Hypothalamus (tissue), 51 donors: ENCODE results near the gene IL9.
A peak's percentile ranks its signal among the peaks of the same experiment; 100 is the strongest.

ENCODE experiments used
- DNase-seq, 51 donors: peaks; one replicate each; lab custom pipeline; 2025; lab: John Stamatoyannopoulos, UW

Gene IL9

DNA sequence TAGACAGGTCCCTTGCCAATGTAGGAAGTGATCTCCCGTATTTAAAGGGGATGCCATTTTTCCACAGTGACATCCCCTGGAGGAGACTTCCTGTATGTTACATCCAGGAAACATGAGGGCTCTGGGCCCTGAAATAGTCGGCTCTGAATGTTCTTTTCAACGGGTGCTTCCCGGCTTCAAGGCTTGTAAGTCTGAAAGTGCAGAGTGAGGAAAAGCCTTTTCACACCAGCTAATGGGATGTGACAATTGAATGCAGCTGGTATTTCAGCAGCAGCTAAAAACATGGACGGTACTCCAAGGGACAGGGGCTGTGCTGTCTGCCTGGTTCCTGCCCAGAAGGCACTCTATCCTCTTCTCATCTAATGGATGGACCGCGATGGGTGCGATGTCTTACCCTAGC lies 1.4 kb downstream of the IL9 start:
- DNase-seq = no peak

DNA sequence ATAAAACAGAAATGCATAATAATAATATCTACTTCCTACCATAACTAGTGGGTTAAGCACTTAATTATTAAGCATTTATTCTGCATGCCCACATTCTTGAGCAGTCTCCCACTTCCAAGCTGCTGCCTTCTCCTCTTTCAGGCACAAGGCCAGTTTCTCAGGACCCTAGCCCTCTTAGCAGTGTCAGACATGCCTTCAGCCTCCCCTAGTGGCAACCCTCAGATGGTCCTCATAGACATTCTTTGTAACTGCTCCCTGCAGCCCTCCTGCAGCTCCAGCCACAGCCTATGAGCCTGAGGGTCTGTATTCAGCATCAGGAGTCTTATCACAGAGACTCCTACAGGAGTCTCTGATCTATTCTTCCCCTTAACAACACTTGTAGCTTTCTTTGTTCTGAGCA lies 3.9 kb downstream of the IL9 start:
- peak in 2 of 51 donors; percentile 11 to 13 for DNase-seq

DNA sequence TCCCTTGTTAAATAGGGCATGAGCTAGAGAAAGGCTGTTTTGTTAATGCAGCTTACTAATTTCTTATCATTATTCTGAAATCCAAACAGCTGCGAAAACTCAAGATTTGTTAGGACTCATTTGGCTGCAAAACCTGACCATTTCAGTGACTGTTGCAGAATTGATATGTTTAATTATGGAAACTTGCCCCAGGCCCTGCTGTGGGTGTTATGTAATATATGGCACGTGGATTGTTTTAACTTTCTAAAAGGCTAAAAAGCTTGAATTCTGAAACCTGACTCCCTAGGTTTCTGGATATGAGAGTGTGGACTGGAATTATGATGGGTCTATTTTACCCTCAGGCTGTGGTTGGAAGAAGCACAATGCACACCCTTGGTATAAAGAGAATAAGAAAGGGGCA lies 4.4 kb downstream of the IL9 start:
- no peak for DNase-seq

DNA sequence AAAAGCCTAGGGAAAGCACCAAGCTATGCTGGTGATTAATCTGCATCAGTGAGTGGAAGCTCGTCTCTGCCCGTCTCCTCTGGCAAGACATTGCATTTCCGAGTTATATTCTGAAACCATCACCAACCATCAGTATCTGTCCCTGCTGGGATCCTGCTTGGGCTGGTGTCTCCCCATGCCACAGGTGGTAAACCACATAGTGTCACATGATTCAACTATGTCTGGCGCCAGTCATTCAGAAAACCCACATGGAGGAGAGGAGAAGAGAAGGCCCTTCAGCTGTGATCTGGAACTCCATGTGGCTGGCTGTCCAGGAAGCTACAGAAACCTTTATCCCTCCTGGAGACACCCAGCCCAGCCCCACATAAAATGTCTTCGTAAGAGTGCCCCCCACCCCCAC lies 4.8 kb downstream of the IL9 start:
- no peak for DNase-seq

DNA sequence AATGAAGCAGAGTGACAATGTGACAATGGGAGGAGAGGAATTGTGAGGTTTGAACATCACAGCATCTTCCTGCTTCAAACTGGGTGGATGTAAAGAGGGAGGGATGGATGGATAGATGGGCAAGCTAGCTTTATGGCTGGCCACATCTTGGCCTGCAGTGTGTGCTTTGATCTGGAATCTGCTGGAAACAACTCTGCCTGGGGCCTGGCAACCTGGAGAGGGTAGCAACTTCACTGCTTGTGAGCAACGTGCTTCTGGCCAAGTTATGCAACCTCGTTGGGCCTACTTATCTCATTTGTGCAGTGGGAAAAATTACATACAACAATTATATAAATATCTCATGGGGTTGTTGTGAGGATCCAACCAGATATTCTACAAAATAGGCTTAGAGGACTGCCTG lies 5.3 kb downstream of the IL9 start:
- no peak for DNase-seq

DNA sequence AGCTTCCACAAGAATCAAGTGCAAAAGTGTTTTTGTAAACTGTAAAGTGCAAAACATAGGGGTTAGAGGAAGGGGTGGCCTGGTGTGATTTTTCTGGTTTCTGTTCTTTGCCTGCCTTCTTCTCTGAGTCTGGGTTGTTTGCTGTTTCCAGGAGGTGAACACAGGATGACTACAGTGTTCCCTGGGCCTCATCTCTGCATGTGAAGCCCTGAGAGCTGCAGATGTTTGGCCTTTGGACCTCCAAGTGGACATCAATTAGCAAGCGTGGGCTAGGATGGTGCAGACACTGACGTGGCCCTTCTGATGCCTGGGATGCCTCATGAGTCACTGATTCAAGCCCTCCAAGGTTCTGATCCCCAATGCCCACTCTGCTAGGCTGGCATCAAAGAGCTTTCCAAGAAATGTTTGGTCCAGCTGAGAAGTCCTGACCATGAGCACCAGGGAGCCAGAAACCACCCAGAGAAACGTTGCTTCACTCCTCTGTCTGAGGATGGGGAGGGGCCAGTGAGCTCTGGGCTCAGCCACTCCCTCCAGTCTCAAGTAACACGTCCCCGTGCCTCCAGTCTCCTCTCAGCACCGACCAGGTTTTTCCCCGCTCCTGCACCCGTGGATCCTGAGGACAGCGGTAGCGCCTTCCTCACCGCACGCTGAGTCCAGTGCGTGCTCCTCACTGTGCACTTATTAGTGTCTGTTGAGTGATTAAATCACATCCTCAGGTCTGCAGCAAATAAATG lies 7.6 kb downstream of the IL9 start:
- DNase-seq = no peak

DNA sequence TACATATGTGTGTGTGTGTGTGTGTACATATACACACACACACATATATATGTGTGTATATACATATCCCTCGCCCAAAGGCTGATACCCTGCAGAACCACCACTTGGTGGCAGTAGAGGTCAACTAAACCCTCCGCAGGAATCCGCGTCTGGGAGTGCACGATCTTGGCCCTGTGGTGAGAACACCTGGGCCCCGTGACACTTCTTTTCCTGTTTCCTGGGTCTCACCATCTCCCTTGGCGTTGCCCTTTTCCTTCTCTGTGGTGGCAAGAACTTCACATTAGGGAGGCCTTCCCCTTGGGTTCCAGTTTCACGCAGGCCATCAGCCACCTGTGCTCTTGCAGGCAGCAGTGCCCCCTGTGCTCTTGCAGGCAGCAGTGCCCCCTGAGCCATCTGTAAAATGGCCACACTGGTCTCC lies 8.2 kb downstream of the IL9 start:
- DNase-seq = peak in 27 of 51 donors; percentile 9 to 67 (median 34)

DNA sequence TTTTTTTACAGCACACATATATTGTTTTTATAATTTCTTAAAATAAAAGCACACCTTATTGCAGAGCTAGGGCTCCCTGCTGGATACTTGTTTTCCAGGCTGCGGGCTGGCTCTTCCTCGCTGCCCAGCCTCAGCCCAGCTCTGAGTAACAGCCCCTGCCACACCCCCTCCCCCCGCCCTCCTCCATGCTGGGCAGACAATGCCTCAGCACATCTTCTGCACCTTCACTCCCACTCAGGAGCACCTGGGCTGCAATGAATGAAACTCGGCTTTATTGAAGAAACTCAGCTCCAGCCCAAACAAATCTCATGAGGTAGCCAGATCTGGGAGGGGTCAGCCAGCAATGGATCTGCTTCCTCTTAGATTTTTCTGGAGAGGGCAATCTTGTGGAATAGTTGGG lies 9.5 kb downstream of the IL9 start:
- no peak for DNase-seq

DNA sequence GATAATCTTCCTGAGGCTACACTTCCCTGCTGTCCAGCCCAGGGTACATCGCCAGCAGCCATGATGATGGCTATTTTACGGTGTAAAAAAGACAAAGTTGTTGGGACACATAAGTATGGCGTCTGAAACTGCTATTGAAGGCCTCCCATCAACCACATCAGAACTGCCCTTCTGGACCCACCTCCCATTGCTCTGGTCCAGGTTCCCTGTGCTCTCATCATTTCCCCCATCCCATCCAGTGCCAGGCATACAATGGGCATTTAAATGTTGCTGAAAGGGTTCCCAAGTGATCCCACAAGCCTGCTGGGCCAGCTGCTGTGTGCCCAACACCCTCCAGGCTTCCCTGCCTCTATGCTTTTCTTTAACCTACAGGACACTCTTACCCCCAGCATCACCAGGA lies 10.6 kb downstream of the IL9 start:
- no peak for DNase-seq

DNA sequence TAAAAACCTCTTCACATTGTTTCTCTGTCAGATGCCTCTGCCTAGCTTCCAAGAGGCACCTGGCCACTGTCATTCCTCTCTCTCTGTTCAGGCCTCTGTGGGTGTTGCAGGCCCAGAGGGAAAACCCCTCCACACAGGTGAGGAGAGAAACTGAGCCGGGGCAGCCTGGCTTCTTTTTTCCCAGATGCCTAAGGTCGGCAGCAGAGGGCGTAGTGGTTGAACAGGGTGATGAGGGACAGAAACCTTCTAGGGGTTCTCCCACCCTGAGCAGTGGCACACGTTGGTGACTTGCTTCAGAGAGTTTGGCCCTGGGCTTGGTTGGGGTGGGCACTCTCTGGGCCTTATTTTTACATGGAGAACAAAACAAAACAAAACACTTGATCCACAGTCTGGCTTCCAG lies 12.2 kb downstream of the IL9 start:
- DNase-seq = no peak

DNA sequence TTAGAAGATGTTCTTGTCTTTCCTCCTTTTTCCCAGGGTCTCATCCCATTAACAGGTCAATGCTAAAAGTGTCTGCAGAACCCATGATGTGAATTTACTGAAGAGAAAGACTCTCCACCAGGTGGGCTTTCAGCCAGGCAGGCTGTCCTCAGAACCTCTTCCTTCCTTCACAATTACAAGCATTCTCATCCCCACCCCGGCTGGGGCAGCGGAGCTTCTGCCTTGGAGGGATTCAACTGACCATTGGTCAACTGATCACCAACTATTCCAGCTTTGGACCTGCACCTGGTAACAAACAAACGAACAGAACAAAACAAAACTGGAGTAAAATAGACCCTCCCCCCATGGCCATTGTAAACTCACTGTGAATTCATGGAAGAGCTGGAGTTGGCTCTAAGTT lies 12.6 kb downstream of the IL9 start:
- DNase-seq = no peak

DNA sequence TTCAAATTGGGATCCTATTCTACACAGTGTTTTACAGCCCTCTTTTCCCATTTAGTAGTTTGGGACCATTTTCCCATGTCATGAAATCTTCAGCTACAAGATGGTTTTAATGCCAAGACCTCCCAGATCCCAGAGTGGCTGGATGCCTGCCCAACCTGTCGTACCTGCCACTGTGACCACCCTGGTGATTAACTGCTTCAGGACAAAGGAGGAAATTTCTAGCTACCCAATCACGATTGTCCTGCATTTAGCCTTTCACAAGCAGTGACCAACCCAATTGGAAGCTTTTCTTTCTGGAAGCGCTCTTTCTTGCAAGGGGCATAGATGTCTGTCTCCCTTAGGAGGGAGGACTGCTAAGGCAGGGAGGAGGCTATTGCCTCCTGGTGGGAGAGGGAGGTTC lies 13.8 kb downstream of the IL9 start:
- DNase-seq = no peak

DNA sequence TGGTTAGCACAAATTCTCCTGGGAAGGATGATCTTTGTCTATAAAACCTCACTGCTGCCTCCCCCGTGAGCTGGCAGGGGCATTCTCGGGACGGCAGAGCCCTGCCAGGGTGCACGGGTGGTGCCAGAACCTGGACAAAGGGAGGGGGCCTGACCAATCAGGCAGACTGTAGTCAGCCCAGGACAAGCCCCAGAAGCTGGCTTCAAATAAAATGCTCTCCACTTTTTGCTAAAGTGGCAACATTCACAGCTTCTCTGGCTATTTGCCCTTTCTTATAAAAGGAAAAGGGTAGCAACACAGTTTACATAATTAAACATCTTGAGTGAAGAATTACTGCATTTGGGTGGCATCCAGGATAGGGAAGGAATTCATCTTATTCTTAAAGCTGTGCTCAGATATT lies 14.4 kb downstream of the IL9 start:
- peak in 33 of 51 donors; percentile 13 to 80 (median 50) for DNase-seq

DNA sequence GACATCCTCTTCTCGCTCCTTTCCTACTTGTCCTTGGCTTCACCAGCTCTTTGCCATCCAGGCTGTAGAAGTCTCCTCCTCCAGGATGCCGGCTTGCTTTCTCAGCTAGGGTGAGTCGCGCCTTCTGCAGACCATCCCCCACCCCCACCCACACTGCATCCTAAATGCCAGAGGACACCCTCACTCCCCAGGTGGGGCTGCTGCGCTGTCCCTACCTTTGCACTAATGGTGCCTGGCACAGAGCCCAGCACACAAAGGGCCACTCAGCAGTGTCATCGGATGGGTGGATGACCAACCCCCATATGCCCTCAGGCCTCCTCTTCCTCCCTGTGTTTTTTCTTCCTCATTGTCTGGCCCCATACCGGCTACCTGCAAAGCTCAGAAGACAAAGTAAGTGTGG lies 14.8 kb downstream of the IL9 start:
- DNase-seq = no peak

DNA sequence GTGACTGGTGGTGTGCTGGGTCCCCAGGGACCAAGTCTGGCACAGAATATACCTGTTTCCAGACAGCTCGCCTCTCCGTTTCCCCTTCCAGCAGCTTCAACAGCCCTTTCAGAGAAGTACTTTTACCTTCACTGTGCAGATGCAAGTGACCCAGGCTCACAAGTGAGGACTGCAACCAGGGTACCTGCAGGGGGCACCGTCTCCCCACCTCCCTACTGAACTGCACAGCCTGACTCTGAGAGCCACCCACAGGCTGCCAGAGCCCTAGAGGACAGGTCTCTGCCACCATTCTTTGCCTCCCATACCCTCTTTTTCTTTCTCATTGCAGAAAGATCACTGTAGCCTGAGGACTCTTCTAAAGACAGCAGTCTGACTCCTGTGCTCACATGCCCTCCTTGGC lies 15.4 kb downstream of the IL9 start:
- DNase-seq = no peak

DNA sequence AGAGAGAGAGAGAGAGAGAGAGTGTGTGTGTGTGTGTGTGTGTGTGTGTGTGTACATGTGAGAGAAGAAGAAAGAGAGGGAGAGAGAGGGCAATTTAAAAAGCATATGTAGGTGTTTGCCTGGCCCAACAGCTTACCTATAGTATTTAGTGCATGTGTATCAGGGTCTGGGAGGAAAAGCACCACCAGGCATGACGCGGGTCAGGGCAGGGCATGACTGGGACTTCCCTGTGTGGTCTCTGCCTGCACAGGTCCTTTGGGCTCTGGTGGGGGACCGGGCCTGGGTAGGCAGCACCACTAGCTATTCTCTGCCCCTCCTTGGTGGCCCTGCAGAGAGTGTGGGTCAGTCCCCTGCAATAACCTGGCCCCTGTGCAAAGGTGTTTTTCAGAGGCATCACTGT lies 16.1 kb downstream of the IL9 start:
- no peak for DNase-seq

DNA sequence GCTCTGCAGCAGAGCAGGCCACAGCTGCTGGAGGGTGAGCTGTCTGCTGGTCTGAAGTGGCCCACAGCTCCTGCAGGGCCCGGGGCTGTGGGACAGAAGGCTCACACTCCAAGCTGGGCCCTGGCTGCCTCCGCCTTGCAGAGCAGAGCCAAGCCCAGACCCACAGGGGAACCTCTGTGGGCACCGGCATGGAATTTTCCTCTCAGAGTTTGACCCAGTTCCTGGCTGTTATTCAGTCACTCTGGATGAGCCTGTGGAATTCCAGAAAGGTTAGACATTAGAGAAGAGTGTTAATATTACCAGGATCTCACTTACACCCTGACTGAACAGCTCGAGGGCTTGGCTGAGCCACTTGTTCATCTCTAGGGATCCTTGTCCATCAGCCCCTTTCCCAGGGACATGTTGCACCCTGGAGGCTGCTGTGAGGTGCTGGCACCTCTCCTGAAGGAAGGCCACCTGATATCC lies 17.5 kb downstream of the IL9 start:
- DNase-seq = peak in 5 of 51 donors; percentile 7 to 36 (median 15)

DNA sequence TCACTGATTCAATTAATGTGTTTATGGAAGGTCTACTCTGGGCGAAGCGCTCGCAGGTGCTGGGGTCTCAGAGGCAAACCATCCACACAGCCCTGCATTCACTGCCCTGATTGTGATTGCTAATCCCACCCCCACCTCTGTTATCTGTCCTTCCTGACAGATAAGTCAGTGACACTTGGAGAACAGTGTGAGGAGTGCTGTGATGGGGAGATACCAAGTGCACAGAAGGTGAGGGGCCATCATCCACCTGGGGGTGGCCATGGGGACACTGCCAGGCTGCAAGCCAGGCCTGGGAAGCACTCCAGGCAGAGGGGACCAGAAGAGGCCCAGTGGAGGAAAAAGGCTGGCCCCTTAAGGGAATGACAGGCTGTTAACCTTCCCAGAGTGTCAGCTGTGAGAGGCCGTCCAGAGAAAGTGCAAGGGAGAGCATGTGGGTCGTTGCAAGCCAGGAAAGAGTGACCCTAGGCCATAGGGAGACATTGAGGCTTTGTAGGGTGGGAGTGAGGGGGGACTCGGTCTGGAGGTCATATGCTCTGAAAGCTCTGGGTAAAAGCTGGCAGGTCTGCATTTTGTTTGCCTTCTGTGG lies 18.0 kb downstream of the IL9 start:
- DNase-seq = no peak

DNA sequence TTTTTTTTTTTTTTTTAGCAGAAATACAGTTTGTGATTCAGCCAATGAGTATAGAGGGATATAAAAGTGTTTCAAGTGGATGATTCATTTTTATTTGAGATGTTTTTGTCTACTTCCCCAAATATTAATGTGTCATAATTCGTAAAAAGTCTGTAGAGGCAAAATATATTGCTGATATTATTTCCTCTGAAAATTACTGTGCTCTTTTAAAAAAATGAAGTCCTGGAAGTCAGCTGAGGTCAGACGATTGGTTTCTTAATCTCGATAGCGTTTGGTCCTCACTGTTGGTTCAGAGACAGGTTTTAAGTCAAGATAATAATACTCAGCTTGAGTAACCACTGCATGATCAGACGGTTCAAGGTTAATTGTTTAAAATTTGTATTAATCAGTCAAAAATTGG lies 19.5 kb downstream of the IL9 start:
- DNase-seq = no peak

DNA sequence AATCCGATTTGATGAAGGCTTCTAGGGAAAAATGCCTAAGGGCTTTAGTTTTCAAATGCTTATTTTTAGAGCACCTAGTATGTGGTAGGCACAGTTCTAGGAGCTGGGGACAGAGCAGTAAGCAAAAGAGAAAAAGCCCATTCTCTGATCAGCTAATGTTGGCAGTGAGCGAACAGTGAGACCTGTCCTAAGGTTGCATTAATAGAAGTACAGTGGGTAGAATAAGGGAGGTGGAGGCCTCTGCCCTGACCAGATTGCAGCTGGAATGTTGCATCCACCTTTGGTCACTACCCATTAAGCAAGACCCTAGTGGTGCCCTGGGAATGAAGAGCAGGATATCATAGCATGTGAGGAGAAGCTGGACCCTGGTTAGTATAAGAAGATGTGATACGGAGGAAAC lies 20.1 kb downstream of the IL9 start:
- DNase-seq = no peak

DNA sequence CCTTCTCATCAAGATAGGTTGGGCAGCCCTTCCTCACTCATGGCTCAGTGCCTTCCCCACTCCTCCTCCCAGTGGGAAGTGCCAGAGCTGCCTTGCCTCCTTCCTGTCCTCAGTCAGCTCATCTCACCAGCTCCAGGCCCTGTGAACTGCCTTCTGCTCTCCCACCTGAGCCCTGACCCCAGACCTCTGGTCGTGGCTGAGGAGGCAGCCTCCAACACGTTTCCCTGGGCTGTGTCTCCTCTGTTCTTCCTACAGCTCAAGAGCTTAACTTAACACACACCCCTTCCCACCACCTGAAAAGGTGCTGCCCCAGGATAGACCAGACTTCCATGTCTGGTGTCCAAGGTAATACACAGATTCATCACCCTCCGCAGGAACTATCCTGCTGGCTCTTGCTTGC lies 21.2 kb downstream of the IL9 start:
- no peak for DNase-seq

DNA sequence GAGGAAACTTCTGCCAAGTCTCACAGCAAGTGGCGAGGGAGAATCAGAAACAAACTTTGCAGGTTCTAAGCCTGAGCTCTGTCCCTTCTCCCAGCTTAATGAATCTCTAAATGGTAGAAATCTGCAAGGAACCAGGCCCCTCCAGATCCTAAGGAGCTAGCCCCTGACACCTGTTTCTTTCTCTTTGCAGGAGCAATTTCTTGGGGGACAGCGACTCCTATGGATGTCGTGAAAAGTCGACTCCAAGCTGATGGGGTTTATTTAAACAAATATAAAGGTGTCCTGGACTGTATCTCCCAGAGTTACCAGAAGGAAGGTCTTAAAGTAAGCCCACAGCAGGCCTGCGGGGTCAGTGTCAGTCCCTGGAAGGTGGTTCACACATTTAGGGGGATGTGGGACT lies 21.8 kb downstream of the IL9 start:
- DNase-seq = no peak
